Measurements from ENCODE around the gene ARRDC4.

GRCh38 chr15:97995881-97996603 is 35.5 kb downstream of the ARRDC4 start:
- TF ChIP-seq CTCF (IDR thresholded peaks at IDR 0.05) = peak in 2 of 5 experiments; percentile 8 to 26
- TF ChIP-seq POLR2A (IDR thresholded peaks at IDR 0.05) = no peak
- no peak for TF ChIP-seq EP300 (IDR thresholded peaks at IDR 0.05)

Data from tibial nerve (tissue), 4 donors.